H9 (cell line): ENCODE results near the gene CTAG1B. TPM values are rescaled to one million over a fixed set of nuclear protein-coding genes. Genes with fewer than 3 reads are reported as not detected.

Source experiments
- DNase-seq: peaks from one replicate; pipeline ENCODE4 v3.0.0-alpha.2; 2017
- H2AFZ ChIP-seq: one replicate; pipeline ENCODE4 v1.6.1; 2013; ENCODE audit warnings: mild to moderate bottlenecking, low read length, control low read depth, moderate library complexity
- H2AK5ac ChIP-seq: 2 replicates; pipeline ENCODE4 v1.6.1; 2013; ENCODE audit warnings: low read length, control low read depth, mixed read lengths; ENCODE audit not compliant: insufficient read length
- H2BK120ac ChIP-seq: one replicate; pipeline ENCODE4 v1.6.1; 2013; ENCODE audit warnings: low read depth, mild to moderate bottlenecking, low read length, control low read depth, inconsistent platforms; ENCODE audit not compliant: poor library complexity, severe bottlenecking
- H2BK12ac ChIP-seq: 2 replicates; pipeline ENCODE4 v1.6.1; 2013; ENCODE audit warnings: low read length, control low read depth, mixed read lengths, low read depth; ENCODE audit not compliant: insufficient read length
- H2BK15ac ChIP-seq: 2 replicates; pipeline ENCODE4 v1.6.1; 2013; ENCODE audit warnings: low read depth, low read length, control low read depth
- H2BK20ac ChIP-seq: one replicate; pipeline ENCODE4 v1.6.1; 2013; ENCODE audit warnings: low read depth, mild to moderate bottlenecking, low read length, control low read depth, inconsistent platforms; ENCODE audit not compliant: poor library complexity, severe bottlenecking
- H2BK5ac ChIP-seq: 2 replicates; pipeline ENCODE4 v1.6.1; 2013; ENCODE audit warnings: low read length, control low read depth, mixed read lengths; ENCODE audit not compliant: insufficient read length
- H3K14ac ChIP-seq: 2 replicates; pipeline ENCODE4 v1.6.1; 2013; ENCODE audit warnings: low read length, control low read depth; ENCODE audit not compliant: insufficient read depth
- H3K18ac ChIP-seq: 2 replicates; pipeline ENCODE4 v1.6.1; 2013; ENCODE audit warnings: low read depth, mild to moderate bottlenecking, mixed read lengths, low read length, control low read depth; ENCODE audit not compliant: insufficient read length
- H3K23ac ChIP-seq: 2 replicates; pipeline ENCODE4 v1.6.1; 2013; ENCODE audit warnings: low read length, control low read depth, mixed read lengths, low read depth; ENCODE audit not compliant: insufficient read length
- H3K23me2 ChIP-seq: 2 replicates; pipeline ENCODE4 v1.6.1; 2013; ENCODE audit warnings: low read depth, mild to moderate bottlenecking, mixed read lengths, low read length, control low read depth; ENCODE audit not compliant: insufficient read length, poor library complexity, severe bottlenecking
- H3K27ac ChIP-seq: 2 replicates; pipeline ENCODE4 v1.5.1; 2013; ENCODE audit warnings: low read length, control low read depth, mixed read lengths, low read depth; ENCODE audit not compliant: insufficient read length
- H3K27me3 ChIP-seq: 2 replicates; pipeline ENCODE4 v1.6.1; 2013; ENCODE audit warnings: low read length, control low read depth, inconsistent platforms; ENCODE audit not compliant: insufficient read depth
- H3K4ac ChIP-seq: 2 replicates; pipeline ENCODE4 v1.6.1; 2013; ENCODE audit warnings: low read depth, mild to moderate bottlenecking, control low read depth, inconsistent platforms, low read length, moderate library complexity
- H3K4me1 ChIP-seq: 2 replicates; pipeline ENCODE4 v1.6.1; 2013; ENCODE audit warnings: low read length, control low read depth, inconsistent platforms; ENCODE audit not compliant: insufficient read depth
- H3K4me2 ChIP-seq: 2 replicates; pipeline ENCODE4 v1.6.1; 2013; ENCODE audit warnings: low read length, control low read depth, mixed read lengths; ENCODE audit not compliant: insufficient read length, insufficient read depth
- H3K56ac ChIP-seq: 2 replicates; pipeline ENCODE4 v1.6.1; 2013; ENCODE audit warnings: low read depth, mild to moderate bottlenecking, mixed read lengths, low read length, control low read depth; ENCODE audit not compliant: insufficient read length
- H3K79me1 ChIP-seq: 2 replicates; pipeline ENCODE4 v1.6.1; 2013; ENCODE audit warnings: low read depth, mild to moderate bottlenecking, moderate library complexity, low read length, control low read depth, inconsistent platforms; ENCODE audit not compliant: insufficient read depth, poor library complexity, severe bottlenecking
- H3K79me2 ChIP-seq: 2 replicates; pipeline ENCODE4 v1.6.1; 2013; ENCODE audit warnings: low read length, control low read depth, inconsistent platforms; ENCODE audit not compliant: insufficient read depth
- H3K9ac ChIP-seq: 2 replicates; pipeline ENCODE4 v1.6.1; 2013; ENCODE audit warnings: low read length, control low read depth, mixed read lengths; ENCODE audit not compliant: insufficient read length; ENCODE audit errors: extremely low read depth
- H3K9me3 ChIP-seq: one replicate; pipeline ENCODE4 v1.6.1; 2013; ENCODE audit warnings: low read depth, low read length, inconsistent platforms; ENCODE audit not compliant: control insufficient read depth
- H3T11ph ChIP-seq: one replicate; pipeline ENCODE4 v1.6.1; 2013; ENCODE audit warnings: mild to moderate bottlenecking, low read length, control low read depth, inconsistent platforms
- H4K20me1 ChIP-seq: one replicate; pipeline ENCODE4 v1.6.1; 2013; ENCODE audit not compliant: control insufficient read depth, insufficient read length, insufficient read depth
- H4K5ac ChIP-seq: 2 replicates; pipeline ENCODE4 v1.6.1; 2013; ENCODE audit warnings: low read depth, mild to moderate bottlenecking, mixed read lengths, low read length, control low read depth; ENCODE audit not compliant: insufficient read length
- H4K8ac ChIP-seq: replicated peaks from 2 replicates; pipeline ENCODE4 v1.6.1; 2013; ENCODE audit warnings: low read length, control low read depth, mixed read lengths, low read depth; ENCODE audit not compliant: insufficient read length
- H4K91ac ChIP-seq: 2 replicates; pipeline ENCODE4 v1.6.1; 2013; ENCODE audit warnings: low read depth, mild to moderate bottlenecking, moderate library complexity, mixed read lengths, low read length, control low read depth; ENCODE audit not compliant: insufficient read length
- H3K27ac Mint-ChIP-seq, 3 experiments: 2 replicates in 2 of 3; 3 replicates in 1 of 3; pipeline ENCODE4 v1.8.0; 2020 to 2021; ENCODE audit warnings: mixed read lengths in 3 of 3, mild to moderate bottlenecking in 1 of 3, moderate library complexity in 1 of 3
- H3K27me3 Mint-ChIP-seq: 2 replicates; pipeline ENCODE4 v1.8.0; 2021; ENCODE audit warnings: low read depth, mild to moderate bottlenecking, moderate library complexity, mixed read lengths
- H3K36me3 Mint-ChIP-seq, 3 experiments: 2 replicates in 2 of 3; 3 replicates in 1 of 3; pipeline ENCODE4 v1.8.0; 2020 to 2021; ENCODE audit warnings: low read depth in 3 of 3, mixed read lengths in 3 of 3; ENCODE audit not compliant: insufficient read depth in 1 of 3
- H3K4me1 Mint-ChIP-seq, 2 experiments: 2 replicates each; pipeline ENCODE4 v1.8.0; 2020; ENCODE audit warnings: mixed read lengths in 2 of 2
- H3K4me3 Mint-ChIP-seq, 2 experiments: 2 replicates in 1 of 2; 3 replicates in 1 of 2; pipeline ENCODE4 v1.8.0; 2020 to 2021; ENCODE audit warnings: mild to moderate bottlenecking in 2 of 2, mixed read lengths in 2 of 2, moderate library complexity in 1 of 2
- H3K9me3 Mint-ChIP-seq, 2 experiments: 2 replicates in 1 of 2; 3 replicates in 1 of 2; pipeline ENCODE4 v1.8.0; 2020; ENCODE audit warnings: mild to moderate bottlenecking in 2 of 2, mixed read lengths in 2 of 2, moderate library complexity in 1 of 2
- CTCF ChIP-seq: fragments of 200-600 bp; sonication (generic); conservative IDR thresholded peaks from 3 replicates; pipeline ENCODE4 v1.8.0; 2021; ENCODE audit warnings: antibody characterized with exemption, mild to moderate bottlenecking
- WGBS: extraction: QIAGEN DNeasy Blood & Tissue Kit; methylation state at CpG from one replicate; pipeline ENCODE4 v1.1.7; 2013; ENCODE audit warnings: missing lambda C conversion rate, low lambda C conversion rate, mixed read lengths; ENCODE audit not compliant: insufficient read length; ENCODE audit errors: extremely low coverage; 5-methylcytosine and 5-hydroxymethylcytosine counted together
- total RNA-seq: library from RNA; stranded (reverse); gene quantifications from 2 replicates; pipeline ENCODE4 v1.2.1, GENCODE V29; 2021

The CTAG1B gene
- total RNA-seq, 1 experiment from 2014 or later: not detected

- Histone ChIP-seq H3K4ac (no peak overlapping the region), H3K23me2 (no peaks in the 10 kb centered on the region), H3K23ac (no peak overlapping the region), H2BK15ac (no peak overlapping the region), H3K9me3 (peaks cover 57% of the 10 kb centered on the region), H4K8ac (no peak overlapping the region), H3T11ph (no peak overlapping the region), H3K27me3 (no peaks in the 10 kb centered on the region), H4K20me1 (no peaks in the 10 kb centered on the region), H2BK120ac (no peak overlapping the region), H2AFZ (no peak overlapping the region), H2AK5ac (no peak overlapping the region), H4K5ac (no peak overlapping the region), H3K56ac (no peak overlapping the region), H3K4me1 (no peaks in the 10 kb centered on the region), H2BK20ac (no peak overlapping the region), H3K79me1 (no peaks in the 10 kb centered on the region), H3K79me2 (no peaks in the 10 kb centered on the region), H4K91ac (no peak overlapping the region), H2BK12ac (no peak overlapping the region), H2BK5ac (no peak overlapping the region), H3K27ac (no peak overlapping the region), H3K4me2 (no peak overlapping the region), H3K14ac (no peak overlapping the region), H3K18ac (no peak overlapping the region), H3K9ac (no peak overlapping the region)
- no peak overlapping the region for H3K27ac Mint-ChIP-seq
- no CpG with 5 or more reads among the region's 7 CpGs for WGBS
- peaks cover 0 to 9% (median 5%) of the 10 kb centered on the region in 3 experiments; a peak in 3 of 7 replicates for H3K36me3 Mint-ChIP-seq
- H3K27me3 Mint-ChIP-seq: peaks cover 5% of the 10 kb centered on the region
- no peaks in the 10 kb centered on the region for H3K4me1 Mint-ChIP-seq
- DNase-seq: no peak
- H3K9me3 Mint-ChIP-seq: peaks cover 81 to 87% of the 10 kb centered on the region in 2 experiments
- H3K4me3 Mint-ChIP-seq: no peak overlapping the region
- no peak for TF ChIP-seq CTCF
Measured at GRCh38 chrX:154661899-154662298, 42.8 kb upstream of the CTAG1B start.
